ENCODE data around the gene SQOR.
"Not testable (repeated sequence)": the region's sequence is repeated elsewhere in the genome, so short reads cannot be mapped to it uniquely, and the experiment has no call there.

The SQOR gene

GRCh38 chr15:45635191-45635638 lies 386 bp downstream of the SQOR start:
- no peak for DNase-seq

GRCh38 chr15:45635763-45636292 lies 999 bp downstream of the SQOR start:
- DNase-seq: no peak

GRCh38 chr15:45637141-45637540 lies 2.3 kb downstream of the SQOR start:
- DNase-seq: no peak

GRCh38 chr15:45637552-45638033 lies 2.8 kb downstream of the SQOR start:
- DNase-seq: no peak

- DNase-seq: no peak
Measured at GRCh38 chr15:45640616-45641015, 5.8 kb downstream of the SQOR start.

- DNase-seq: no peak
Measured at GRCh38 chr15:45641374-45641781, 6.5 kb downstream of the SQOR start.

GRCh38 chr15:45641999-45642932 lies 7.4 kb downstream of the SQOR start:
- no peak for DNase-seq

GRCh38 chr15:45644437-45644836 lies 9.6 kb downstream of the SQOR start:
- DNase-seq: no peak

- no peak for DNase-seq
Measured at GRCh38 chr15:45645026-45645980, 10.5 kb downstream of the SQOR start.

GRCh38 chr15:45646220-45646619 lies 11.4 kb downstream of the SQOR start:
- no peak for DNase-seq

- DNase-seq: no peak
Measured at GRCh38 chr15:45647828-45648227, 13.0 kb downstream of the SQOR start.

- no peak for DNase-seq
Measured at GRCh38 chr15:45648521-45649200, 13.8 kb downstream of the SQOR start.

- DNase-seq: not testable (repeated sequence)
Measured at GRCh38 chr15:45650007-45650406, 15.2 kb downstream of the SQOR start.

GRCh38 chr15:45650889-45651525 lies 16.2 kb downstream of the SQOR start:
- no peak for DNase-seq

GRCh38 chr15:45653702-45654424 lies 19.0 kb downstream of the SQOR start:
- no peak for DNase-seq

- DNase-seq: no peak
Measured at GRCh38 chr15:45654749-45655148, 19.9 kb downstream of the SQOR start.

- DNase-seq: no peak
Measured at GRCh38 chr15:45657254-45657653, 22.4 kb downstream of the SQOR start.

GRCh38 chr15:45657764-45658545 lies 23.1 kb downstream of the SQOR start:
- no peak for DNase-seq

- no peak for DNase-seq
Measured at GRCh38 chr15:45660231-45660979, 25.6 kb downstream of the SQOR start.

GRCh38 chr15:45662375-45662774 lies 27.5 kb downstream of the SQOR start:
- DNase-seq: no peak
